ENCODE measurements around the gene VILL.
"Not testable (repeated sequence)": the region's sequence is repeated elsewhere in the genome, so short reads cannot be mapped to it uniquely, and the experiment has no call there.

VILL gene

GRCh38 chr3:37987751-37988179, 2.8 kb upstream of the VILL start:
- no peaks in the 10 kb centered on the region for H3K4me1 Mint-ChIP-seq (ENCODE audit: low read depth)
- no peaks in the 10 kb centered on the region for H3K9me3 Mint-ChIP-seq
- H3K4me3 Mint-ChIP-seq = no peak overlapping the region
- no peaks in the 10 kb centered on the region for H3K36me3 Mint-ChIP-seq (ENCODE audit: low read depth)
- H3K27me3 Mint-ChIP-seq (ENCODE audit: low read depth) = no peaks in the 10 kb centered on the region
- H3K27ac Mint-ChIP-seq = no peak overlapping the region

DNA sequence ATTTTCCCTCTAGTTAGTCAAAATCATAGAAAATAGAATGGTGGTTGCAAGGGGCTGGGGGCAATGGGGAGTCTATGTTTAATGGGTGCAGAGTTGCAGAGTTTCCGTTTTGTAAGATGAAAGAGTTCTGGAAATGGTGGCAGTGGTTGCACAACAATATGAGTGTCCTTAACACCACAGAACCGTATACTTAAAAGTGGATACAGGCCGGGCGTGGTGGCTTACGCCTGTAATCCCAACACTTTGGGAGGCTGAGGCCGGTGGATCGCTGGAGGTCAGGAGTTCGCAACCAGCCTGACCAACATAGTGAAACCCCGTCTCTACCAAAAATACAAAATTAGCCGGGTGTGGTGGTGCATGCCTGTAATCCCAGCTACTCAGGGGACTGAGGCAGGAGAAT, 2.2 kb upstream of the VILL start:
- H3K4me3 Mint-ChIP-seq; H3K36me3 Mint-ChIP-seq (ENCODE audit: low read depth); H3K27ac Mint-ChIP-seq; H3K9me3 Mint-ChIP-seq; H3K27me3 Mint-ChIP-seq (ENCODE audit: low read depth); H3K4me1 Mint-ChIP-seq (ENCODE audit: low read depth): not testable (repeated sequence)

DNA sequence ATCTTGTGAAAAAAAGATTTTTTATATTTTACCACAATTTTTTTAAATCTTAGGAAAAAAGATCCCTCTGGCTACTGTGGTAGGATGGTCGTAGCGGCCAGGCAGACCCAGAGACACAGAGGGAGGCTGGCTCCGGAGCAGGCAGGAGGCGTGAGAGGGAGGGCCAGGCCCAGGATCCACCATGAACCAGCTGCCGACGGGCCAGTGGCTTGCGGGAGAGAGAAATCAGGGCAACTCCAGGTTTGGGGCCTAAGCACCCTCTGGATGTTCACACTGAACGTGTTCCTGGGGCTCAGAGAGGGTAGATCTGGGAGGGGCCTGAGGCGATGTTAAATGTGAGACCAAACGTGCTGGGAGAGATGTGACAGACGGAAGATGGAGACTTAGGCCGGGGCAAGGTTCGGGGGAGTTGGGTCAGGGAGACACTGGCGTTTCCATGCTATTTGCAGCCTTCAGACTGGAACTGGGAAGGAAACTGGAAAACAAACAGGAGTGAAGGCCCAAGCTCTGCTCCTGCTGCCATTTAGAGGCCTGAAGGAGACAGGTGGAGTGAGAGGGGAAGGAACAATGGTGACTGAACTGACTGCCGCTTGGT, 1.6 kb upstream of the VILL start:
- Mint-ChIP-seq H3K27ac (no peak overlapping the region), H3K9me3 (no peaks in the 10 kb centered on the region), H3K27me3 (ENCODE audit: low read depth) (no peaks in the 10 kb centered on the region), H3K36me3 (ENCODE audit: low read depth) (no peaks in the 10 kb centered on the region), H3K4me1 (ENCODE audit: low read depth) (peaks cover 8% of the 10 kb centered on the region), H3K4me3 (no peak overlapping the region)

GRCh38 chr3:37989821-37990480, 635 bp upstream of the VILL start:
- H3K9me3 Mint-ChIP-seq = no peaks in the 10 kb centered on the region
- H3K4me1 Mint-ChIP-seq (ENCODE audit: low read depth) = peaks cover 14% of the 10 kb centered on the region
- no peak overlapping the region for H3K27ac Mint-ChIP-seq
- H3K27me3 Mint-ChIP-seq (ENCODE audit: low read depth) = no peaks in the 10 kb centered on the region
- no peaks in the 10 kb centered on the region for H3K36me3 Mint-ChIP-seq (ENCODE audit: low read depth)
- H3K4me3 Mint-ChIP-seq = no peak overlapping the region

GRCh38 chr3:37991109-37991508, 523 bp downstream of the VILL start:
- peaks cover 26% of the 10 kb centered on the region for H3K4me1 Mint-ChIP-seq (ENCODE audit: low read depth)
- no peak overlapping the region for H3K27ac Mint-ChIP-seq
- no peaks in the 10 kb centered on the region for H3K9me3 Mint-ChIP-seq
- peaks cover 5% of the 10 kb centered on the region for H3K36me3 Mint-ChIP-seq (ENCODE audit: low read depth)
- H3K4me3 Mint-ChIP-seq = no peak overlapping the region
- no peaks in the 10 kb centered on the region for H3K27me3 Mint-ChIP-seq (ENCODE audit: low read depth)

DNA sequence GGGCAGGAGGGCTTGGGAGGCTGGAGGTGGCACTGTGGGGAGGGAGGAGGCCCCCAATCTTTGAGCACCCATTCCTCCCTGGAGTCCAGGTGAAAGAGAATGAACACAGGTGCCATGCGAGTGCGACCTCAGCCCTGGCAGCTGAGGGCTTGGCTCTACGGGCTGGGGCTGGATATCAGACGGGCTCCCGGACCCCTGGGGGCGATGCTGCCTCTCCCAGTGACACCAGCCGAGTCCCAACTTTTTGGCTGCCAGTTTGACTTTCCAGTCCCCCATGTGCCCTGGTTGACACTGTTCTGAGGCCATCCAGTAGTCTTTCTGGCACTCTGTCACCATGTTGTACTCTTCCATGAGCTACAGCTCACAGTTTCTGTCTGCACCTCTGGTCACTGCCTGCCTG, 1.2 kb downstream of the VILL start:
- peaks cover 8% of the 10 kb centered on the region for H3K36me3 Mint-ChIP-seq (ENCODE audit: low read depth)
- H3K9me3 Mint-ChIP-seq = no peaks in the 10 kb centered on the region
- no peaks in the 10 kb centered on the region for H3K27me3 Mint-ChIP-seq (ENCODE audit: low read depth)
- no peak overlapping the region for H3K27ac Mint-ChIP-seq
- peaks cover 33% of the 10 kb centered on the region for H3K4me1 Mint-ChIP-seq (ENCODE audit: low read depth)
- no peak overlapping the region for H3K4me3 Mint-ChIP-seq

DNA sequence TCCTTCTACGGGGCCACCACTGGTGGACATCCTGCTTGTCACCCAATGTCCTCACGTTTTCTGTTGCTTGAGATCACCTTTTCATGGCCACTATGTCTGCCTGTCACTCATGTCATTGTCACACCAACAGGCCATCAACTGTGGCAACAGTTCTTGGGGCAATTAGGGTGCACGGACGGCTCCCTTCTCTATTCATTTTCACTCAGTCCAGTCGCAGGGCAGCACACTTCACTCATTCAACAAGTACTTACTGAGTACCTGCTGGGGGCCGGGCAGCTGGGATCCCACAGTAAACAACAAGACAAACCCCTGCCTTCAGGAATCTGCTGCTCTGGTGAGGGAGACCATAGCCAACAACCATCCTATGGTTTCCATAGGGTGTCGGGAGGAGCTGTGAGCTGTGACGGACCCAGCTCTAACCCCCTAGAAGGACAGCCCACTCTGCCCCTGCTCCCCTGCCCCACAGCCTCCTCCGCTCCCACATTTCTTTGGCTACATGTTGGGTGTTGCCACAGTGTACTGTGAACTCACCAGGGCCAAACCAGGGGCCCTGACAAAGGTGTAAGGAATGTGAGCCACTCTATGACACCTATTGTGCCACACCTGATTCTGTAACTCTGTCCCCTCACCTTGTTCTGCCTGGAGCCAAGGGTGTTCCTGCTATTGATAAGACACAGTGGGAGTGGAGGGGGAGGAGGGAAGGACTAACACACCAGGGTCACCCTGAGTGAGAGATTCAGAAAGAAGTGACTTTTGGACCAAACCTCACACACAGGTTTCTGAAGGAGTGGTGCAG, 1.9 kb downstream of the VILL start:
- Mint-ChIP-seq H3K36me3 (ENCODE audit: low read depth) (peaks cover 10% of the 10 kb centered on the region), H3K4me1 (ENCODE audit: low read depth) (peaks cover 35% of the 10 kb centered on the region), H3K27ac (no peak overlapping the region), H3K27me3 (ENCODE audit: low read depth) (no peaks in the 10 kb centered on the region), H3K9me3 (no peaks in the 10 kb centered on the region), H3K4me3 (no peak overlapping the region)

GRCh38 chr3:37993067-37993455, 2.5 kb downstream of the VILL start:
- Mint-ChIP-seq H3K27me3 (ENCODE audit: low read depth) (no peaks in the 10 kb centered on the region), H3K9me3 (no peaks in the 10 kb centered on the region), H3K36me3 (ENCODE audit: low read depth) (peaks cover 11% of the 10 kb centered on the region), H3K4me1 (ENCODE audit: low read depth) (peaks cover 37% of the 10 kb centered on the region), H3K27ac (no peak overlapping the region), H3K4me3 (peak overlapping the region; percentile 88)

- Mint-ChIP-seq H3K4me3 (peak overlapping the region; percentile 88), H3K27me3 (ENCODE audit: low read depth) (no peaks in the 10 kb centered on the region), H3K4me1 (ENCODE audit: low read depth) (peaks cover 41% of the 10 kb centered on the region), H3K27ac (peak overlapping the region; percentile 89), H3K9me3 (no peaks in the 10 kb centered on the region), H3K36me3 (ENCODE audit: low read depth) (peaks cover 12% of the 10 kb centered on the region)
Observed at GRCh38 chr3:37993460-37993819, 2.9 kb downstream of the VILL start.

- peak overlapping the region; percentile 88 for H3K4me3 Mint-ChIP-seq
- H3K36me3 Mint-ChIP-seq (ENCODE audit: low read depth) = peaks cover 12% of the 10 kb centered on the region
- H3K4me1 Mint-ChIP-seq (ENCODE audit: low read depth) = peaks cover 44% of the 10 kb centered on the region
- H3K27ac Mint-ChIP-seq = peak overlapping the region; percentile 89
- H3K27me3 Mint-ChIP-seq (ENCODE audit: low read depth) = no peaks in the 10 kb centered on the region
- no peaks in the 10 kb centered on the region for H3K9me3 Mint-ChIP-seq
Observed at GRCh38 chr3:37993820-37994638, 3.4 kb downstream of the VILL start.

GRCh38 chr3:37994639-37994972, 4.0 kb downstream of the VILL start:
- H3K4me3 Mint-ChIP-seq = peak overlapping the region; percentile 88
- H3K36me3 Mint-ChIP-seq (ENCODE audit: low read depth) = peaks cover 15% of the 10 kb centered on the region
- no peaks in the 10 kb centered on the region for H3K27me3 Mint-ChIP-seq (ENCODE audit: low read depth)
- H3K4me1 Mint-ChIP-seq (ENCODE audit: low read depth) = peaks cover 46% of the 10 kb centered on the region
- peak overlapping the region; percentile 89 for H3K27ac Mint-ChIP-seq
- no peaks in the 10 kb centered on the region for H3K9me3 Mint-ChIP-seq

- Mint-ChIP-seq H3K4me1 (ENCODE audit: low read depth) (peaks cover 48% of the 10 kb centered on the region), H3K4me3 (peak overlapping the region; percentile 88), H3K27ac (peak overlapping the region; percentile 89), H3K9me3 (no peaks in the 10 kb centered on the region), H3K27me3 (ENCODE audit: low read depth) (no peaks in the 10 kb centered on the region), H3K36me3 (ENCODE audit: low read depth) (peaks cover 22% of the 10 kb centered on the region)
Observed at GRCh38 chr3:37995652-37996641, 5.4 kb downstream of the VILL start.

DNA sequence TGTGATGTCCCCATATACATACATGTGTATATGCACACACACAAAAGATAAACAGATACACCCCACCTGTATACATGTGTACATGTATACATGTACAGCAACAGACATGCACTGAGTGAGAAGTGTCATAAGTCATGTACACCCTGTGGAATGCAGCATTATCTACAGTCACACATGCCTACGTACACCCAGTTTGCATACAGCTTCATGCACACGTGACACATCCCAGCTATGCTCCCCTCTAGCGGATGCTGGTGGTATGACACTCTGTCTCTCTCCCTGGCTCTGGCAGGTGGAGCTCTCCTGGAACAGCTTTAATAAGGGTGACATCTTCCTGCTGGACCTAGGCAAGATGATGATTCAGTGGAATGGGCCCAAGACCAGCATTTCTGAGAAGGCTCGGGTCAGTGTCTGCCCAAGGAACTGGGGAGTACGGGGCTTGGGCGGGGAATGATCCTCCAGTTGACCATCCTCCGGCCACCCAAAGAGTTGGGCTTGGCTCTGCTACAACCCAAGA, 6.3 kb downstream of the VILL start:
- H3K4me3 Mint-ChIP-seq = peak overlapping the region; percentile 2
- H3K4me1 Mint-ChIP-seq (ENCODE audit: low read depth) = peaks cover 48% of the 10 kb centered on the region
- H3K27ac Mint-ChIP-seq = peak overlapping the region; percentile 74
- no peaks in the 10 kb centered on the region for H3K9me3 Mint-ChIP-seq
- peaks cover 22% of the 10 kb centered on the region for H3K36me3 Mint-ChIP-seq (ENCODE audit: low read depth)
- no peaks in the 10 kb centered on the region for H3K27me3 Mint-ChIP-seq (ENCODE audit: low read depth)

Measured in T-helper 1 cell treated with Interleukin-12 subunit alpha and Interleukin-12 subunit beta and Interleukin-4 antibody, amounts not matched to agents 30 μg/mL and 1 μg/mL, for 36 hours (primary cell).